OCI-LY7 (cell line): ENCODE data around the gene LZTR1. TPM values are rescaled to one million over a fixed set of nuclear protein-coding genes. Genes with fewer than 3 reads are reported as not detected.
"Not testable (repeated sequence)": the region's sequence is repeated elsewhere in the genome, so short reads cannot be mapped to it uniquely, and the experiment has no call there.

Experiments
- BruUV-seq: library from RNA; stranded (reverse); fragments of 400-500 nt; replicated peaks from 2 replicates; lab custom pipeline; 2021; lab: Mats Ljungman, UMichigan
- CTCF ChIA-PET: fragments of 300-600 bp; sonication (Branson Sonifier 250); formaldehyde crosslinking; loops from one replicate; lab custom pipeline; 2022; ENCODE audit warnings: antibody characterized with exemption; ENCODE audit not compliant: unreplicated experiment; lab: Charles Lee
- POLR2A ChIA-PET: fragments of 300-600 bp; sonication (Branson Sonifier 250); formaldehyde crosslinking; loops from one replicate; lab custom pipeline; 2022; ENCODE audit warnings: antibody characterized with exemption; lab: Charles Lee
- DNase-seq: peaks from one replicate; pipeline ENCODE4 v3.0.0-alpha.2; 2015; ENCODE audit warnings: low spot score
- H2AFZ ChIP-seq: fragments of 200-600 bp; sonication (generic), shearing (Covaris generic); 2 replicates; pipeline ENCODE4 v1.6.1; 2014; ENCODE audit warnings: mild to moderate bottlenecking, antibody characterized with exemption, low read length, moderate library complexity
- H3K27ac ChIP-seq: fragments of 200-600 bp; sonication (generic); 2 replicates; pipeline ENCODE4 v1.5.1; 2014; ENCODE audit warnings: mixed run types, low read depth, mild to moderate bottlenecking, moderate library complexity, low read length, inconsistent platforms; ENCODE audit not compliant: poor library complexity, severe bottlenecking
- H3K36me3 ChIP-seq: fragments of 200-600 bp; sonication (generic); 2 replicates; pipeline ENCODE4 v1.6.1; 2014; ENCODE audit warnings: mild to moderate bottlenecking, antibody characterized with exemption, low read length, moderate library complexity, mixed read lengths; ENCODE audit not compliant: insufficient read depth
- H3K4me1 ChIP-seq: fragments of 200-600 bp; sonication (generic); 2 replicates; pipeline ENCODE4 v1.5.1; 2014; ENCODE audit warnings: mild to moderate bottlenecking, low read length; ENCODE audit not compliant: insufficient read depth, poor library complexity, severe bottlenecking
- H3K4me2 ChIP-seq: fragments of 200-600 bp; sonication (generic); 2 replicates; pipeline ENCODE4 v1.6.1; 2014; ENCODE audit warnings: mild to moderate bottlenecking, low read length
- H3K4me3 ChIP-seq: fragments of 200-600 bp; sonication (generic); 2 replicates; pipeline ENCODE4 v1.5.1; 2014; ENCODE audit warnings: mild to moderate bottlenecking, low read depth, low read length; ENCODE audit not compliant: poor library complexity, severe bottlenecking
- H3K79me2 ChIP-seq: fragments of 200-600 bp; sonication (generic); 2 replicates; pipeline ENCODE4 v1.6.1; 2016; ENCODE audit warnings: low read depth, mild to moderate bottlenecking, low read length, moderate library complexity, mixed read lengths; ENCODE audit not compliant: insufficient read depth
- H3K9me2 ChIP-seq: fragments of 200-600 bp; sonication (generic); 2 replicates; pipeline ENCODE4 v1.6.1; 2016; ENCODE audit warnings: mild to moderate bottlenecking, low read length, mixed read lengths; ENCODE audit not compliant: insufficient read depth
- H3K9me3 ChIP-seq: fragments of 200-600 bp; sonication (generic); 2 replicates; pipeline ENCODE4 v1.6.1; 2014; ENCODE audit warnings: mild to moderate bottlenecking, mixed run types, low read length, mixed read lengths
- H4K20me1 ChIP-seq: fragments of 200-600 bp; sonication (generic); 2 replicates; pipeline ENCODE4 v1.6.1; 2014; ENCODE audit warnings: mild to moderate bottlenecking, antibody characterized with exemption, low read length, moderate library complexity, mixed read lengths; ENCODE audit not compliant: insufficient read depth
- CTCF ChIP-seq: fragments of 200-600 bp; sonication (generic); conservative IDR thresholded peaks from 2 replicates; pipeline ENCODE4 v1.5.1; 2014; ENCODE audit warnings: mild to moderate bottlenecking, antibody characterized with exemption, low read length, moderate library complexity, mixed read lengths
- EZH2phosphoT487 ChIP-seq: fragments of 200-600 bp; sonication (generic); IDR thresholded peaks from 2 replicates; pipeline ENCODE4 v1.6.1; 2018; ENCODE audit warnings: low read depth, borderline replicate concordance, mild to moderate bottlenecking, mixed run types, antibody characterized with exemption, low read length, moderate library complexity, mixed read lengths
- intact Hi-C: fragments of 100-400 bp; cut with micrococcal nuclease; formaldehyde crosslinking; loops from one replicate; pipeline ENCODE4 v1.10.0; 2022; ENCODE audit not compliant: unreplicated experiment
- total RNA-seq, 2 experiments: library from RNA; depleted of rRNA in 1 of 2; stranded (reverse); fragments of >200 nt in 1 of 2; shearing (Covaris generic) in 1 of 2; gene quantifications; 2 replicates each; pipeline ENCODE4 v1.2.3, GENCODE V29; 2014 to 2022

LZTR1 gene
- total RNA-seq, 2 experiments from 2014 or later, result 46.8 to 61.8 TPM

GRCh38 chr22:20940186-20940651 lies 41.9 kb upstream of the LZTR1 start:
- Histone ChIP-seq H2AFZ (no peak overlapping the region), H3K9me2 (no peaks in the 10 kb centered on the region), H3K4me1 (peaks cover 7% of the 10 kb centered on the region), H3K79me2 (peaks cover 100% of the 10 kb centered on the region), H3K27ac (no peak overlapping the region), H3K4me3 (no peak overlapping the region), H3K4me2 (no peak overlapping the region), H4K20me1 (peaks cover 35% of the 10 kb centered on the region; the same call in 1 of the 2 replicates), H3K36me3 (peaks cover 80% of the 10 kb centered on the region), H3K9me3 (no peaks in the 10 kb centered on the region)
- no TSS peak for BruUV-seq
- CTCF ChIA-PET, result no interaction called here
- no peak for DNase-seq
- intact Hi-C loops, result no loop called here
- POLR2A ChIA-PET, result interaction anchor here (0.6 kb wide), 1 partner anchor 169 kb away, joined by 3 read pairs; no protein-coding TSS in a partner anchor
- TF ChIP-seq CTCF (no peak), EZH2phosphoT487 (no peak)

GRCh38 chr22:20940904-20941385 lies 41.2 kb upstream of the LZTR1 start:
- POLR2A ChIA-PET, result no interaction called here
- Histone ChIP-seq H3K4me2 (no peak overlapping the region), H3K4me1 (peaks cover 7% of the 10 kb centered on the region), H3K36me3 (peaks cover 80% of the 10 kb centered on the region), H2AFZ (no peak overlapping the region), H3K9me2 (no peaks in the 10 kb centered on the region), H3K4me3 (no peak overlapping the region), H3K27ac (no peak overlapping the region), H3K9me3 (no peaks in the 10 kb centered on the region), H3K79me2 (peaks cover 100% of the 10 kb centered on the region), H4K20me1 (peaks cover 41% of the 10 kb centered on the region)
- CTCF ChIA-PET, result no interaction called here
- no TSS peak for BruUV-seq
- TF ChIP-seq CTCF (no peak), EZH2phosphoT487 (no peak)
- no peak for DNase-seq
- intact Hi-C loops, result no loop called here

- CTCF ChIA-PET, H3K4me3 ChIP-seq, H3K4me1 ChIP-seq, H3K27ac ChIP-seq, DNase-seq, BruUV-seq, H3K4me2 ChIP-seq, intact Hi-C loops, H3K9me2 ChIP-seq, H3K9me3 ChIP-seq, H2AFZ ChIP-seq, POLR2A ChIA-PET: not testable (repeated sequence)
- H4K20me1 ChIP-seq, result peaks cover 42% of the 10 kb centered on the region
- peaks cover 100% of the 10 kb centered on the region for H3K79me2 ChIP-seq
- peaks cover 79% of the 10 kb centered on the region for H3K36me3 ChIP-seq
These were observed 39.7 kb upstream of the LZTR1 start for GRCh38 chr22:20942203-20942902.
